Left ventricle myocardium inferior (tissue), 1 donor: Measurements from ENCODE around the gene INSYN1. TPM values are rescaled to one million over a fixed set of nuclear protein-coding genes. Genes with fewer than 3 reads are reported as not detected.

ENCODE experiments used
- DNase-seq: peaks from one replicate; pipeline ENCODE4 v3.0.0-alpha.2; 2020
- H3K27ac ChIP-seq: fragments of 200-600 bp; replicated peaks from 2 replicates; pipeline ENCODE4 v1.8.0; 2021
- H3K27me3 ChIP-seq: fragments of 200-600 bp; 2 replicates; pipeline ENCODE4 v1.8.0; 2021; ENCODE audit warnings: low read depth
- H3K36me3 ChIP-seq: fragments of 200-600 bp; 2 replicates; pipeline ENCODE4 v1.8.0; 2021
- H3K4me1 ChIP-seq: fragments of 200-600 bp; 2 replicates; pipeline ENCODE4 v1.8.0; 2021
- H3K4me3 ChIP-seq: fragments of 200-600 bp; 2 replicates; pipeline ENCODE4 v1.8.0; 2021; ENCODE audit warnings: mild to moderate bottlenecking, moderate library complexity
- H3K9me3 ChIP-seq: fragments of 200-600 bp; replicated peaks from 2 replicates; pipeline ENCODE4 v1.8.0; 2021
- CTCF ChIP-seq: fragments of 200-600 bp; IDR thresholded peaks from 2 replicates; pipeline ENCODE4 v1.8.0; 2021; ENCODE audit warnings: antibody characterized with exemption, mild to moderate bottlenecking, borderline replicate concordance
- intact Hi-C: fragments of 100-400 bp; cut with micrococcal nuclease; formaldehyde crosslinking; loops from one replicate; pipeline ENCODE4 v1.11.0; 2022
- total RNA-seq: library from RNA; stranded (reverse); fragmentation: NEBNext Ultra II Directional; extraction: Animal tissue kit (Norgen Biotek cat#: 25700); gene quantifications from one replicate; pipeline ENCODE4 v1.2.1, GENCODE V29; 2021
- donor health status: DM: no; HTN: yes; CAD: no; lungs with severe emphysema.

INSYN1 gene
- total RNA-seq, 1 donor from 2014 or later, result 121 TPM

- no peak for TF ChIP-seq CTCF
- Histone ChIP-seq H3K4me1 (peaks cover 31% of the 10 kb centered on the region), H3K9me3 (no peaks in the 10 kb centered on the region), H3K4me3 (no peak overlapping the region), H3K27ac (no peak overlapping the region), H3K27me3 (peaks cover 4% of the 10 kb centered on the region), H3K36me3 (no peaks in the 10 kb centered on the region)
- intact Hi-C loops, result no loop called here
- DNase-seq, result no peak
Measured at GRCh38 chr15:73771385-73772045, 18.4 kb upstream of the INSYN1 start.

GRCh38 chr15:73770050-73770449, 16.9 kb upstream of the INSYN1 start:
- Histone ChIP-seq H3K9me3 (no peaks in the 10 kb centered on the region), H3K27ac (no peak overlapping the region), H3K4me1 (peaks cover 17% of the 10 kb centered on the region), H3K36me3 (no peaks in the 10 kb centered on the region), H3K27me3 (peaks cover 4% of the 10 kb centered on the region), H3K4me3 (no peak overlapping the region)
- no peak for DNase-seq
- intact Hi-C loops, result no loop called here
- no peak for TF ChIP-seq CTCF

- intact Hi-C loops, result no loop called here
- Histone ChIP-seq H3K4me1 (peaks cover 15% of the 10 kb centered on the region), H3K4me3 (no peak overlapping the region), H3K27me3 (peaks cover 4% of the 10 kb centered on the region), H3K36me3 (no peaks in the 10 kb centered on the region), H3K9me3 (no peaks in the 10 kb centered on the region), H3K27ac (no peak overlapping the region)
- no peak for TF ChIP-seq CTCF
- DNase-seq, result no peak
Measured at GRCh38 chr15:73767806-73768501, 14.8 kb upstream of the INSYN1 start.

- DNase-seq, result no peak
- Histone ChIP-seq H3K27me3 (peaks cover 6% of the 10 kb centered on the region), H3K27ac (no peak overlapping the region), H3K4me3 (no peak overlapping the region), H3K4me1 (peaks cover 15% of the 10 kb centered on the region), H3K9me3 (no peaks in the 10 kb centered on the region), H3K36me3 (no peaks in the 10 kb centered on the region)
- no peak for TF ChIP-seq CTCF
- intact Hi-C loops, result no loop called here
Measured at GRCh38 chr15:73766598-73766997, 13.4 kb upstream of the INSYN1 start.

GRCh38 chr15:73765778-73766177, 12.6 kb upstream of the INSYN1 start:
- H3K27ac ChIP-seq, result no peak overlapping the region
- DNase-seq, result no peak
- no peak overlapping the region for H3K4me3 ChIP-seq
- TF ChIP-seq CTCF, result no peak
- peaks cover 15% of the 10 kb centered on the region for H3K4me1 ChIP-seq
- H3K9me3 ChIP-seq, result no peaks in the 10 kb centered on the region
- H3K36me3 ChIP-seq, result no peaks in the 10 kb centered on the region
- intact Hi-C loops, result no loop called here
- H3K27me3 ChIP-seq, result peaks cover 4% of the 10 kb centered on the region
